ENCODE results near the gene RBBP4.

The RBBP4 gene

GRCh38 chr1:32684167-32684811 lies 33.3 kb downstream of the RBBP4 start:
- no peak for DNase-seq
- no peak for ATAC-seq (ENCODE audit: insufficient read depth, low read depth)
- no peaks in the 10 kb centered on the region for H3K9me3 ChIP-seq (ENCODE audit: insufficient read depth, low read length, severe bottlenecking)
- H2AFZ ChIP-seq (ENCODE audit: low read depth, low read length), result no peak overlapping the region
- no peaks in the 10 kb centered on the region for H3K79me2 ChIP-seq (ENCODE audit: insufficient read depth, low read length)
- H3K36me3 ChIP-seq (ENCODE audit: insufficient read depth, low read length), result peaks cover 73% of the 10 kb centered on the region
- no peak overlapping the region for H3K27ac ChIP-seq (ENCODE audit: low read length)
- 0 out of 2 replicates have a peak, but pooled peaks cover 2% of the 10 kb centered on the region for H4K20me1 ChIP-seq (ENCODE audit: insufficient read depth, low read length)
- H3K9ac ChIP-seq (ENCODE audit: low read depth, low read length), result no peak overlapping the region
- no peaks in the 10 kb centered on the region for H3K4me1 ChIP-seq (ENCODE audit: insufficient read depth, low read length)
- TF ChIP-seq EZH2 (IDR thresholded peaks at IDR 0.05; ENCODE audit: borderline replicate concordance, low read depth, low read length, severe bottlenecking) (no peak), CTCF (IDR thresholded peaks at IDR 0.05; ENCODE audit: borderline replicate concordance, extremely low read depth, low read length, poor library complexity, severe bottlenecking) (no peak)
- H3K4me2 ChIP-seq (ENCODE audit: insufficient read depth, low read length), result no peak overlapping the region
- H3K4me3 ChIP-seq (ENCODE audit: low read depth in 1 of 2, low read length in 2 of 2), result no peak overlapping the region
- no peaks in the 10 kb centered on the region for H3K27me3 ChIP-seq (ENCODE audit: insufficient read depth, low read length, poor library complexity)

GRCh38 chr1:32685498-32685897 lies 34.5 kb downstream of the RBBP4 start:
- ATAC-seq (ENCODE audit: insufficient read depth, low read depth), result no peak
- H3K27ac ChIP-seq (ENCODE audit: low read length), result no peak overlapping the region
- peaks cover 62% of the 10 kb centered on the region for H3K36me3 ChIP-seq (ENCODE audit: insufficient read depth, low read length)
- no peaks in the 10 kb centered on the region for H3K9me3 ChIP-seq (ENCODE audit: insufficient read depth, low read length, severe bottlenecking)
- no peaks in the 10 kb centered on the region for H3K4me1 ChIP-seq (ENCODE audit: insufficient read depth, low read length)
- no peaks in the 10 kb centered on the region for H3K79me2 ChIP-seq (ENCODE audit: insufficient read depth, low read length)
- H2AFZ ChIP-seq (ENCODE audit: low read depth, low read length), result no peak overlapping the region
- no peak overlapping the region for H3K9ac ChIP-seq (ENCODE audit: low read depth, low read length)
- no peak overlapping the region for H3K4me2 ChIP-seq (ENCODE audit: insufficient read depth, low read length)
- no peaks in the 10 kb centered on the region for H3K27me3 ChIP-seq (ENCODE audit: insufficient read depth, low read length, poor library complexity)
- no peak for TF ChIP-seq EZH2 (IDR thresholded peaks at IDR 0.05; ENCODE audit: borderline replicate concordance, low read depth, low read length, severe bottlenecking)
- TF ChIP-seq CTCF (IDR thresholded peaks at IDR 0.05; ENCODE audit: borderline replicate concordance, extremely low read depth, low read length, poor library complexity, severe bottlenecking), result no peak
- DNase-seq, result no peak
- no peak overlapping the region for H3K4me3 ChIP-seq (ENCODE audit: low read depth in 1 of 2, low read length in 2 of 2)
- H4K20me1 ChIP-seq (ENCODE audit: insufficient read depth, low read length), result 0 out of 2 replicates have a peak, but pooled peaks cover 2% of the 10 kb centered on the region

GRCh38 chr1:32686387-32686786 lies 35.4 kb downstream of the RBBP4 start:
- DNase-seq (no peak), ATAC-seq (ENCODE audit: insufficient read depth, low read depth) (no peak)
- Histone ChIP-seq H3K27me3 (ENCODE audit: insufficient read depth, low read length, poor library complexity) (no peaks in the 10 kb centered on the region), H3K79me2 (ENCODE audit: insufficient read depth, low read length) (no peaks in the 10 kb centered on the region), H3K27ac (ENCODE audit: low read length) (no peak overlapping the region), H2AFZ (ENCODE audit: low read depth, low read length) (no peak overlapping the region), H4K20me1 (ENCODE audit: insufficient read depth, low read length) (0 out of 2 replicates have a peak, but pooled peaks cover 2% of the 10 kb centered on the region), H3K9me3 (ENCODE audit: insufficient read depth, low read length, severe bottlenecking) (no peaks in the 10 kb centered on the region), H3K4me1 (ENCODE audit: insufficient read depth, low read length) (no peaks in the 10 kb centered on the region), H3K9ac (ENCODE audit: low read depth, low read length) (no peak overlapping the region), H3K4me3 (ENCODE audit: low read depth in 1 of 2, low read length in 2 of 2) (no peak overlapping the region), H3K4me2 (ENCODE audit: insufficient read depth, low read length) (no peak overlapping the region), H3K36me3 (ENCODE audit: insufficient read depth, low read length) (peaks cover 53% of the 10 kb centered on the region)
- TF ChIP-seq CTCF (IDR thresholded peaks at IDR 0.05; ENCODE audit: borderline replicate concordance, extremely low read depth, low read length, poor library complexity, severe bottlenecking) (no peak), EZH2 (IDR thresholded peaks at IDR 0.05; ENCODE audit: borderline replicate concordance, low read depth, low read length, severe bottlenecking) (no peak)
